Esophagus muscularis mucosa (tissue), 3 donors: ENCODE results near the gene ZNF202.

ENCODE experiments used
- POLR2A ChIP-seq: fragments of 450-650 bp; IDR thresholded peaks from one replicate; pipeline ENCODE4 v1.6.1; 2017; ENCODE audit warnings: antibody characterized with exemption, moderate library complexity, mild to moderate bottlenecking, low read depth
- TF ChIP-seq, protein P1 (sequence below), 3 experiments: fragments of 200-600 bp in 2 of 3; fragments of 450-650 bp in 1 of 3; sonication (generic) in 2 of 3; IDR thresholded peaks; one replicate each; pipeline ENCODE4 v1.5.1; 2017 to 2019; ENCODE audit warnings: antibody characterized with exemption in 3 of 3, mild to moderate bottlenecking in 2 of 3, moderate library complexity in 1 of 3

- no peak for TF ChIP-seq POLR2A
- TF ChIP-seq, protein P1, sequence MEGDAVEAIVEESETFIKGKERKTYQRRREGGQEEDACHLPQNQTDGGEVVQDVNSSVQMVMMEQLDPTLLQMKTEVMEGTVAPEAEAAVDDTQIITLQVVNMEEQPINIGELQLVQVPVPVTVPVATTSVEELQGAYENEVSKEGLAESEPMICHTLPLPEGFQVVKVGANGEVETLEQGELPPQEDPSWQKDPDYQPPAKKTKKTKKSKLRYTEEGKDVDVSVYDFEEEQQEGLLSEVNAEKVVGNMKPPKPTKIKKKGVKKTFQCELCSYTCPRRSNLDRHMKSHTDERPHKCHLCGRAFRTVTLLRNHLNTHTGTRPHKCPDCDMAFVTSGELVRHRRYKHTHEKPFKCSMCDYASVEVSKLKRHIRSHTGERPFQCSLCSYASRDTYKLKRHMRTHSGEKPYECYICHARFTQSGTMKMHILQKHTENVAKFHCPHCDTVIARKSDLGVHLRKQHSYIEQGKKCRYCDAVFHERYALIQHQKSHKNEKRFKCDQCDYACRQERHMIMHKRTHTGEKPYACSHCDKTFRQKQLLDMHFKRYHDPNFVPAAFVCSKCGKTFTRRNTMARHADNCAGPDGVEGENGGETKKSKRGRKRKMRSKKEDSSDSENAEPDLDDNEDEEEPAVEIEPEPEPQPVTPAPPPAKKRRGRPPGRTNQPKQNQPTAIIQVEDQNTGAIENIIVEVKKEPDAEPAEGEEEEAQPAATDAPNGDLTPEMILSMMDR (IDR thresholded peaks at IDR 0.05): no peak
Measured at GRCh38 chr11:123684601-123685000, 56.9 kb downstream of the ZNF202 start.
